Natural killer cell treated with Interleukin-12 subunit alpha and Interleukin-12 subunit beta and Interleukin-15 and Interleukin-18, amount 100 ng/mL, for 72 hours (primary cell): ENCODE results near the gene DYRK2. TPM values are rescaled to one million over a fixed set of nuclear protein-coding genes. Genes with fewer than 3 reads are reported as not detected.
A peak's percentile ranks its signal among the peaks of the same experiment; 100 is the strongest.

ENCODE experiments used
- ATAC-seq, 2 donors: fragments of 150-1000 bp; cut with Tn5 transposase in 1 of 2; sonication (Bioruptor Pico), chemical (Tn5 transposase) in 1 of 2; 2 replicates each; pipeline ENCODE4 v1.10.0; 2021
- DNase-seq: peaks from one replicate; pipeline ENCODE4 v3.0.0; 2022; ENCODE audit warnings: low spot score
- H3K27ac Mint-ChIP-seq, 2 donors: 1 replicate in 1 of 2; 2 replicates in 1 of 2; pipeline ENCODE4 v1.8.0; 2022; ENCODE audit warnings: mixed read lengths in 2 of 2, mild to moderate bottlenecking in 1 of 2, moderate library complexity in 1 of 2
- H3K27me3 Mint-ChIP-seq, 2 donors: 1 replicate in 1 of 2; 2 replicates in 1 of 2; pipeline ENCODE4 v1.8.0; 2022; ENCODE audit warnings: mixed read lengths in 2 of 2
- H3K36me3 Mint-ChIP-seq: one replicate; pipeline ENCODE4 v1.8.0; 2022; ENCODE audit warnings: mixed read lengths
- H3K4me1 Mint-ChIP-seq, 2 donors: 1 replicate in 1 of 2; 2 replicates in 1 of 2; pipeline ENCODE4 v1.8.0; 2022; ENCODE audit warnings: low read depth in 2 of 2, mixed read lengths in 2 of 2, mild to moderate bottlenecking in 1 of 2
- H3K4me3 Mint-ChIP-seq: one replicate; pipeline ENCODE4 v1.8.0; 2022; ENCODE audit warnings: mixed read lengths
- H3K9me3 Mint-ChIP-seq: 2 replicates; pipeline ENCODE4 v1.8.0; 2022; ENCODE audit warnings: mixed read lengths
- total RNA-seq, 2 donors: library from RNA; stranded (reverse); gene quantifications; one replicate each; pipeline ENCODE4 v1.2.3, GENCODE V29; 2022

DYRK2 gene
- total RNA-seq, 2 donors from 2014 or later, result 37.1 to 56.1 TPM

DNA sequence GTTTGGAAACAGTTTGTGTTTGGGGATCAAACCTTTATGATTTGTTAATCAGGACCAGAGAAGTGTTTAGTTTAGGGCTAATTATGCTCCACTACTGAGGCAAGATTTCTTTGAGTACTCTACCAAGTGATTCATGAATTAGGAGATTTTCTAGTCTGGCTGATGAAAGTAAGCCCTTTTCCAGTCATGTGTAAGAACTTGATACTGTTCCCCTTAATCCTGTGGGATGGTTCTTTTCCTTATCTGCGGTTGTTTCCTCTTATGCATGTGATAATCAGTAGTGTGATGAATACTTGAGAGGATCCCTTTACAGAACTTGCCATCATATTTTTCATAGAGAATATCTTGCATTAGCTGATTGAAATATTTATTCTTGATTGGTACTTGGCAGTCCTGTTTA is 42.1 kb downstream of the DYRK2 start:
- DNase-seq (no peak), ATAC-seq (no peak)
- Mint-ChIP-seq H3K4me1 (peaks cover 13 to 17% of the 10 kb centered on the region in 2 donors), H3K27me3 (peaks cover 7% of the 10 kb centered on the region in 2 donors), H3K9me3 (peaks cover 3% of the 10 kb centered on the region), H3K4me3 (no peak overlapping the region), H3K36me3 (no peaks in the 10 kb centered on the region), H3K27ac (no peak overlapping the region)

DNA sequence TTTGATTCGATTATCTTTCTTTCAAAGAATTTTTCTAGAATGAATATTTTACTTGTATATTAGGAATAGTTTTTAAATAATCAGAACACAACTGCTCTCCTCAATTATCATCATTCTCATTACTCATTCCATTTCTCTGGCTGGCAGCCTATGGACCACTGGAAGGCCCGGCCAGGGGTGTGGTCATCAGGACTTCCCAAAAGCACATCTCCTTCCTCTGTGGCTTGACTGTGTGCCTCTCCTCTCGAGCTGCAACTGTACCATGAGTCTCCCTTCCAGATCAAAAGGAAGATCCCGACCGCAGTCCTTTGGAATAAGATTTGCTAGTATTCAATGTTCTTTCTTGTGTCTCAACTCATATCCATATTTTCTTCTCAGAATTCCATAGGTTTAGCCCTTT is 42.7 kb downstream of the DYRK2 start:
- Mint-ChIP-seq H3K36me3 (no peaks in the 10 kb centered on the region), H3K27ac (peak overlapping the region in 1 of 2 donors; percentile 19), H3K4me1 (peaks cover 17 to 19% of the 10 kb centered on the region in 2 donors), H3K27me3 (peaks cover 9 to 10% of the 10 kb centered on the region in 2 donors), H3K9me3 (peaks cover 3% of the 10 kb centered on the region), H3K4me3 (no peak overlapping the region)
- ATAC-seq (no peak), DNase-seq (no peak)

DNA sequence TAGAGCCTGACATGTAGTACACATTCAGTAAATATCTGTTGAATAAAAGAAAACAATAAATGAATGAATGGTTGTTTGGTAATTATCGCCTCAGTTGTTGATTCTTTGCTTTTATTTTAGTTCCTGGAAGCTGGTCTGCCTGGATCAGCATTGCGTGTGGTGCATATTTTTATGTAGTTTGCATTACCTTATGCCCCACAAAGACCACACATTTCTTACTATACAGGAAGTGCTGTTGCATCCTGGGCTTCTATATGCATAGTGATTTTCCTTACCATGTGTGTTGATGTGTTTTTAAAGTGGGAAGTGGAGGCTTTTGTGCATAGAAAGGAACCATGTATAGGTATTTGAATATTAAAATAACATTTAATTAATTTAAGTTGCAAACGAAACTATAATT is 43.6 kb downstream of the DYRK2 start:
- ATAC-seq (no peak), DNase-seq (no peak)
- Mint-ChIP-seq H3K36me3 (no peaks in the 10 kb centered on the region), H3K4me1 (peaks cover 17 to 19% of the 10 kb centered on the region in 2 donors), H3K27me3 (peaks cover 9 to 10% of the 10 kb centered on the region in 2 donors), H3K27ac (peak overlapping the region; percentile 8 to 19), H3K4me3 (no peak overlapping the region), H3K9me3 (peaks cover 3% of the 10 kb centered on the region)

DNA sequence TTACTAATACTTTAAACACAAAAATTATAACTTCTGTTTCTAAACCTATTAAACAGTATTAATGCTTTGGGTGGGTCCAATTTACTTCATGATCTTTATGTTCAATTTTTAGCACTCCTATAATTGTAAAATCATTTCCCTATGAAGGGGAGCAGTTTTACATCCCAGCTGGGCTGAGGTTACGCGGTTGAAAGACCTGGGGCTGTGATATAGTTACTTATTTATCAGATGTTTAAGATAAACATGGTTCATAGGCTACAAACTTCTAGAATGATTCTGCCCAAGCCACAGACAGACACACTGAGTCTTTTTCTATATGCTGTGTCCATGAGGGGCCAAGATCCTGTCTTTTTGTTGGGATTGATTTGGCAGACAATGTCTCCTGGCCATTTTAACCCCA is 44.4 kb downstream of the DYRK2 start:
- ATAC-seq (no peak), DNase-seq (no peak)
- Mint-ChIP-seq H3K36me3 (no peaks in the 10 kb centered on the region), H3K27ac (no peak overlapping the region), H3K4me1 (peaks cover 22 to 25% of the 10 kb centered on the region in 2 donors), H3K9me3 (no peaks in the 10 kb centered on the region), H3K27me3 (peaks cover 9 to 10% of the 10 kb centered on the region in 2 donors), H3K4me3 (no peak overlapping the region)

DNA sequence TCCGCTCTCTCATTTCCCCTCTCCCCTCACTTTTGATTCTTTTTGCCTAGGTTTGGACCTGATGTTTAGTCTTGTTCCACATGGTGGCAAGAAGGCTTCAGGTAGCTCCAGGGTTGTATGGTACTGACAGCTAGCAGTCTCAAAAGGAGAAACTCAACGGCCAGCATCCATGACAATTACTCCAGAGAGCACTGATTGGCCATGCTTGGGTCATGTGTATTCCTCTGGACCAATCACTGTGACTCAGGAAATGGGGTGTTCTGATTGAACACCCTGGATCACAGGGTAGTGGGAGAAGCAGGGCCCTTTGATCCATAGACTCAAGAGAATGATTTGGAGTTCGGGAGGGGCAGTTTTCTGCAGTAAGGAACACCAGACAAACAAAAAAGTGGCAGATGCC is 45.3 kb downstream of the DYRK2 start:
- H3K9me3 Mint-ChIP-seq, result no peaks in the 10 kb centered on the region
- H3K4me1 Mint-ChIP-seq, result peaks cover 30 to 33% of the 10 kb centered on the region in 2 donors
- no peak overlapping the region for H3K4me3 Mint-ChIP-seq
- H3K27ac Mint-ChIP-seq, result no peak overlapping the region
- H3K36me3 Mint-ChIP-seq, result no peaks in the 10 kb centered on the region
- ATAC-seq (no peak), DNase-seq (no peak)
- peaks cover 9 to 10% of the 10 kb centered on the region in 2 donors for H3K27me3 Mint-ChIP-seq

DNA sequence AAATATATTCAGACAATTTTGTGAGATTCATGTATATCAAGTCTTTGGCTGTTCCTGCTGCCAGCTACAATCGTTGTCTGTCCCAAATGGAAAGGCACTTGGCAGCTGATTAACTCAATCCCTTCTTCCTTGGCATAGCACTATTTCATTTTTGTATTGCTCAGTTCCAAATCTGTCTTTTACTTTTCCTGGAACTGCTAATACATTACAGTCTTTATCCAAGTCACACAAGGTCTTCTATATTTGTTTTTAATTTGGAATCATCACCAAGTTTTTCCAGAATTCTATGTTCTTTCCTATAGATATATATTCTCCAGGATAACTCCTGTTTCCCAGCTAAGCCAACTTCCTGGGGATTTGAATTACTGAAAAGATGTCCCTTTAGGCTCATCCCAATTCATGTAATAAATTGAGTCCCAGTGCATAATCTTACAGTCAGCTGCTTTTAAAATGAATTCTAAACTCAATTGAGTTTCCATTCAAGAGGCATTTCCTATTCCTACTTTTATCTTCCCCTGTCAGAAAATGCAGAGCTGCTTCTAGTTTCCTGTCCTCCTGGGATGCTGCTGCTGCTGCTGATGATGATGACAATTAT is 45.9 kb downstream of the DYRK2 start:
- DNase-seq, result no peak
- no peak for ATAC-seq
- Mint-ChIP-seq H3K36me3 (no peaks in the 10 kb centered on the region), H3K27me3 (peaks cover 9 to 10% of the 10 kb centered on the region in 2 donors), H3K9me3 (no peaks in the 10 kb centered on the region), H3K4me1 (peaks cover 33 to 37% of the 10 kb centered on the region in 2 donors), H3K27ac (no peak overlapping the region), H3K4me3 (no peak overlapping the region)

DNA sequence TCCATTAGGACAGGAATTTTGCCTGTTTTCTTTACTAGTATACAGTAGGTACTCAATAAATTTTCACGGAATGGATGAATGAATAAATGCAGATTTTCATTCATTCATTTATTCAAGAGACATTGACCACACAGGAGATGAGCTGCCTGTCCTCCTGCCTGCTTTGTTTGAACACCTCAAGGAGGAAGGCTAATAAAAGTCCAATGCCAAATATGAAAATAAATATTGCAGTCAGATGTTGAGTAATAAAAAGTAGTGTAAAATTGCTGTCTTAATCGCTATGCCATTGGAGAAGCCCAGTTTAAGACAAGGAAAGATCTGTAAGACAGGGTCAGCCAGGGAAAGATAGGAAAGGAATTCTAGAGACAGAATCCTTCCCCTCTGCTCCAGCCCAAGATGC is 47.4 kb downstream of the DYRK2 start:
- H3K4me1 Mint-ChIP-seq, result peaks cover 38 to 44% of the 10 kb centered on the region in 2 donors
- DNase-seq (no peak), ATAC-seq (no peak)
- H3K36me3 Mint-ChIP-seq, result no peaks in the 10 kb centered on the region
- H3K9me3 Mint-ChIP-seq, result no peaks in the 10 kb centered on the region
- H3K27me3 Mint-ChIP-seq, result peaks cover 9 to 10% of the 10 kb centered on the region in 2 donors
- no peak overlapping the region for H3K27ac Mint-ChIP-seq
- no peak overlapping the region for H3K4me3 Mint-ChIP-seq

DNA sequence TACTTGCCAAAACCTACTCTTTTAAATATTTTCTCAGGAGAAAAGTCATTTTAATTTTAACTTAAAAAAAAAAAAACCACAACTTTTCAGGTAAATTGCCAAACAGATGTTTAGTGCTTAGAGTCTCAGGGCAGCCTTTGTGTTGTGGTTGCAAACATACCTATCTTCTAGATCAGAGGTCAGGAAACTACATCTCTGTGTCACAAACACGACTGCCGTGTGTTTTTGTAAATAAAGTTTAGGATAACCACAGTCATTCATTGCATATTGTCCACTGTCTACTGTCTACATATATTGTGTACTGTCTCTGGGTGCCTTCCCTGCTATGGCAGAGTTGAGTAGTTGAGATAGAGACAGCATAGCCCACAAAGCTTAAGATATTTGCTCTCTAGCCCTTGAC is 48.9 kb downstream of the DYRK2 start:
- peaks cover 32 to 39% of the 10 kb centered on the region in 2 donors for H3K4me1 Mint-ChIP-seq
- DNase-seq, result no peak
- H3K4me3 Mint-ChIP-seq, result peak overlapping the region; percentile 76
- no peaks in the 10 kb centered on the region for H3K36me3 Mint-ChIP-seq
- H3K27ac Mint-ChIP-seq, result peak overlapping the region in 1 of 2 donors; percentile 84
- peaks cover 9 to 12% of the 10 kb centered on the region in 2 donors for H3K27me3 Mint-ChIP-seq
- no peaks in the 10 kb centered on the region for H3K9me3 Mint-ChIP-seq
- ATAC-seq, result no peak

DNA sequence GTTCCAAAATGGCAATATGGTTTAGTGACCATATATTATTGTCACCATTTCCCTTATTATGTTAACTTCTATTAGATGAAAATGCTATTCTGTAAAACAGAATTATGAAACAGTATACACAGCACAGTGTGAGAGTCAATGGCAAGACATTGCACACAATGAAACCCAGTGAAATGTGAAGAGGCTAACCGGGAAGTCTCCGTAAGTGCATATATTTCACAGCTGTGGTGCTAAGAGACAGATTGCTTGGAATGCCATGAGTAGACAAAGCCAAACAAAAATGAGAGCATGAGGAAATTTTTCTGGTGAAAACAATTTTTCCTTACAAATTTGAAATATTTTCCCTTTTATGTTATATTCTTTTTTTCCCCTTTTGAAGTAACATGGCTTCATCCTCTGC is 49.4 kb downstream of the DYRK2 start:
- DNase-seq, result no peak
- no peak for ATAC-seq
- Mint-ChIP-seq H3K4me1 (peaks cover 32 to 39% of the 10 kb centered on the region in 2 donors), H3K36me3 (no peaks in the 10 kb centered on the region), H3K4me3 (peak overlapping the region; percentile 76), H3K27me3 (peaks cover 9 to 12% of the 10 kb centered on the region in 2 donors), H3K27ac (peak overlapping the region; percentile 64 to 84), H3K9me3 (no peaks in the 10 kb centered on the region)

DNA sequence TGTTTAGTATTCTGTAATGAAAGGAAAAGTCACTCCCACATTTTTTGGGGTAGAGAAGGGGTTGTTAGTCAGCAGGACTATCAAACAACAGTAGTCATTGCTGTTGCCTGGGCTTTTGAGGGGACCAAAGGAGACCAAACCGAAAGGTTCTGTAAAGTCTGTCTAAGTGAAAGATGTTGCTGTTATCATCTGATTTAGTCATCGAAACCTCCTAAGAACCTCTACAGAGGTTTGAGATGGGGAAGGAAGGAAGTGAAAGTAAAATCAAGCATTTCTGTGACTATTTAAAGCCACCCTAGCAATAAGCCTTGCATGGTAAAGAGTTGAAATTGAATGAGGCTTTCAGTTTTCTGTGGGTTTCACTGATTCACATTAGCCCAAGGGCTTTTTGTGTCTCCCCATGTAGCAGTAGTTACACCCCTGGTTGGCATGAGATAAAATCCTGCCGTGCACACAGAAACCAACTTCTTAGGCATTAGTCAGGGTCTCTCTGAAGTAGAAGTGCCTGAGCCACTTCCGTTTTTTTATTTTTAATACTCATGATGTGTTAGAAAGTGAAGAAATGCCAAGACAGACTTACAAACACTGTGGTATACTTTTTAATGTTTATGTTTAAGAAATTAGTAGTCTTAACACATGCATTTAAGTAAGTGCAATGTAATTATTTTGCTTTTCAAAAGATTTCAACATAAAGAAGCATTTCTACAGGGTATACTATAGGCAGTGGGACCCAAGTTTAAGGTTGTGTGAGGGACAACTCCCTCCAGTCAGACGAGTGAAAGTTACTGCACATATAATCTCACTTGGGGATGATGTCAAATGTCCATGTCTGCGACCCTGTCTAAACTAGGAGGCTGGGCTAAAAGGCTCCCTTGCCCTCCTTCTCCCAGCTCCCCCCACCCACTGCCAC is 50.4 kb downstream of the DYRK2 start:
- Mint-ChIP-seq H3K27ac (peak overlapping the region; percentile 64 to 84), H3K4me1 (peaks cover 32 to 39% of the 10 kb centered on the region in 2 donors), H3K27me3 (peaks cover 9 to 12% of the 10 kb centered on the region in 2 donors), H3K9me3 (no peaks in the 10 kb centered on the region), H3K36me3 (no peaks in the 10 kb centered on the region), H3K4me3 (peak overlapping the region; percentile 76)
- DNase-seq, result peak; percentile 61
- peak; percentile 90 to 92 for ATAC-seq

DNA sequence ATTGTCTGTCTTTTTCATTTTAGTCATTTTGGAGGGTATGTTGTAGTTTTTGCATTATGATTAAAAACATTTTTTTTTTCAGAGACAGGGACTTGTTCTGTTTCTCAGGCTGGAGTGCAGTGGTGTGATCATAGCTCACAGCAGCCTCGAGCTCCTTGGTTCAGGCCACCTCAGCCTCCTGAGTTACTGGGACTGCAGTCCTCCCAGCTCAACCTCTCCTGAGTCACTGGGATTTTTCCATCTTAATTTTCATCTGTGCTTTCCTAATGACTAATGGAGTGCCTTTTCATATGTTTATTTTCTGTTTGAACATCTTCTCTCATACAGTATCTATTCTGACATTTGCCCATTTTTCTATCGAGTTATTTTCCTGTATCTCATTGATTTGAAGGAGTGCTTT is 52.6 kb downstream of the DYRK2 start:
- DNase-seq (no peak), ATAC-seq (no peak)
- Mint-ChIP-seq H3K4me1 (peaks cover 24 to 25% of the 10 kb centered on the region in 2 donors), H3K9me3 (no peaks in the 10 kb centered on the region), H3K36me3 (no peaks in the 10 kb centered on the region), H3K27me3 (peaks cover 4 to 11% of the 10 kb centered on the region in 2 donors), H3K4me3 (no peak overlapping the region), H3K27ac (no peak overlapping the region)

DNA sequence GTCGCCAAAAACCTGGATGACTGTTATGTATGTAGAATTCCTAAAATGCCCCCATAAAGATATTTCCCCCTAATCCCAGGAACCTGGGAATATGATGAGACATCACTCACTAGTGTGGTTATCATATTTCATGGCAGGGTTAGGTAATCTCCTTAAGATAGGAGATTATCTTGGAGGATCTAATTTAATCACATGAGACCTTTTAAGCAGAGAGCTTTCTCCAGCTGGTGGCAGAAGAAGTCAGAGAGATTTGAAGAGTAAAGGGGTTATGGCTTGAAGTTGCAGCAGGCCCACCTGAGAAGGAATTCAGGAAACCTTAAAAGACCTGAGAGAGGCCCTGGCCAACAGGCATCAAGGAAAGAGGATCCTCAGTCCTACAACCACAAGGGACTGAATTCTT is 53.6 kb downstream of the DYRK2 start:
- Mint-ChIP-seq H3K9me3 (no peaks in the 10 kb centered on the region), H3K36me3 (no peaks in the 10 kb centered on the region), H3K27me3 (peaks cover 4 to 11% of the 10 kb centered on the region in 2 donors), H3K4me3 (no peak overlapping the region), H3K27ac (no peak overlapping the region), H3K4me1 (peaks cover 25% of the 10 kb centered on the region in 2 donors)
- ATAC-seq (no peak), DNase-seq (no peak)

DNA sequence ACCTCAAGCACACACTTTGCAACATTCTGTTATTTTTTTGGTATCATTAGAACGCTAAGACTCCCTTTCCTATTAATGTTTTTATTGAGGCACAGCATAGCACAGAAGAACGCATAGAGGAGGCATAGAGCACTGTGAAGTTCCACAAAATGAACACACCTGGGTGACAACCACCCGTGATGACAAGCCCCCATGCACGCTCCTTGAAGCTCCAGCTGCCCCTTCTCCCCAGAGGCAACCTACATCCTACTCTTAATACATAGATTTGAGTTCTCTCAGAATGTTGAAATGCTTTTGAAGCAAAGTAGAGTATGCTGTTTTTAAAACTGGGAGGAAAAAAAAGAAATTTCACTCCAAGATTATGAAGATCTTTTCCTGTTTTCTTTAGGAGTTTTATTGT is 55.5 kb downstream of the DYRK2 start:
- H3K36me3 Mint-ChIP-seq, result no peaks in the 10 kb centered on the region
- no peak overlapping the region for H3K4me3 Mint-ChIP-seq
- H3K4me1 Mint-ChIP-seq, result peaks cover 10 to 11% of the 10 kb centered on the region in 2 donors
- H3K27me3 Mint-ChIP-seq, result peaks cover 4 to 11% of the 10 kb centered on the region in 2 donors
- H3K9me3 Mint-ChIP-seq, result no peaks in the 10 kb centered on the region
- no peak overlapping the region for H3K27ac Mint-ChIP-seq
- ATAC-seq (no peak), DNase-seq (no peak)
